T-cell (primary cell): ENCODE measurements around the gene FOXN4. TPM values are rescaled to one million over a fixed set of nuclear protein-coding genes. Genes with fewer than 3 reads are reported as not detected.
"Not testable (repeated sequence)": the region's sequence is repeated elsewhere in the genome, so short reads cannot be mapped to it uniquely, and the experiment has no call there.

Experiments used
- ATAC-seq, 4 experiments: fragments of 200-7000 bp in 3 of 4; fragments of 150-1000 bp in 1 of 4; cut with Tn5 transposase; replicated peaks in 1 of 4; 1 replicate in 3 of 4; 2 replicates in 1 of 4; pipeline ENCODE4 v1.10.0; 2021; ENCODE audit warnings: moderate library complexity in 3 of 4, mild to moderate bottlenecking in 2 of 4, moderate number of reproducible peaks in 1 of 4
- CTCF ChIA-PET, 2 donors: fragments of 300-600 bp; sonication (Branson Sonifier 250); formaldehyde crosslinking; loops; one replicate each; lab custom pipeline; 2022; ENCODE audit warnings: antibody characterized with exemption in 2 of 2; lab: Charles Lee
- POLR2A ChIA-PET, 2 donors: fragments of 300-600 bp; sonication (Branson Sonifier 250); formaldehyde crosslinking; loops; one replicate each; lab custom pipeline; 2022; ENCODE audit warnings: antibody characterized with exemption in 2 of 2; lab: Charles Lee
- DNase-seq, 35 experiments: peaks; one replicate each; pipeline versions ENCODE4 v3.0.0 to v3.0.0-alpha.2; 2013 to 2023
- H3K27ac ChIP-seq: one replicate; pipeline ENCODE4 v1.5.1; 2013; ENCODE audit warnings: low read length
- H3K27me3 ChIP-seq, 2 experiments: replicated peaks in 1 of 2; 1 replicate in 1 of 2; 2 replicates in 1 of 2; pipeline versions ENCODE4 v1.6.1 to v1.7.0; 2013; ENCODE audit warnings: low read length in 1 of 2, mixed read lengths in 1 of 2; ENCODE audit not compliant: control insufficient read depth in 2 of 2, insufficient read depth in 2 of 2; ENCODE audit errors: extremely low read depth in 1 of 2
- H3K36me3 ChIP-seq, 2 donors: 1 replicate in 1 of 2; 2 replicates in 1 of 2; pipeline versions ENCODE4 v1.6.1 to v1.7.0; 2013; ENCODE audit warnings: low read length in 1 of 2; ENCODE audit not compliant: control insufficient read depth in 2 of 2, insufficient read depth in 1 of 2; ENCODE audit errors: extremely low read depth in 1 of 2
- H3K4me1 ChIP-seq, 2 experiments: 1 replicate in 1 of 2; 2 replicates in 1 of 2; pipeline versions ENCODE4 v1.6.1 to v1.7.0; 2013; ENCODE audit warnings: low read length in 2 of 2, mixed read lengths in 1 of 2; ENCODE audit not compliant: insufficient read depth in 2 of 2, control insufficient read depth in 1 of 2; ENCODE audit errors: extremely low read depth in 1 of 2
- H3K4me3 ChIP-seq, 2 donors: 1 replicate in 1 of 2; 2 replicates in 1 of 2; pipeline versions ENCODE4 v1.5.1 to v1.7.0; 2013; ENCODE audit warnings: mild to moderate bottlenecking in 2 of 2, low read length in 1 of 2, moderate library complexity in 1 of 2; ENCODE audit not compliant: control insufficient read depth in 1 of 2; ENCODE audit errors: extremely low read depth in 1 of 2
- H3K9me3 ChIP-seq: 2 replicates; pipeline ENCODE4 v1.7.0; 2013
- H3K27ac Mint-ChIP-seq, 2 donors: one replicate each; pipeline ENCODE4 v1.8.0; 2020 to 2021; ENCODE audit warnings: mild to moderate bottlenecking in 2 of 2, mixed read lengths in 2 of 2
- H3K27me3 Mint-ChIP-seq, 2 donors: one replicate each; pipeline ENCODE4 v1.8.0; 2021 to 2022; ENCODE audit warnings: mixed read lengths in 2 of 2
- H3K36me3 Mint-ChIP-seq: one replicate; pipeline ENCODE4 v1.8.0; 2021; ENCODE audit warnings: mixed read lengths
- H3K4me1 Mint-ChIP-seq, 3 donors: one replicate each; pipeline ENCODE4 v1.8.0; 2020 to 2022; ENCODE audit warnings: mixed read lengths in 3 of 3, mild to moderate bottlenecking in 1 of 3
- H3K4me3 Mint-ChIP-seq, 3 donors: one replicate each; pipeline ENCODE4 v1.8.0; 2020 to 2022; ENCODE audit warnings: mild to moderate bottlenecking in 3 of 3, mixed read lengths in 3 of 3, moderate library complexity in 3 of 3
- H3K9me3 Mint-ChIP-seq, 3 donors: one replicate each; pipeline ENCODE4 v1.8.0; 2020 to 2022; ENCODE audit warnings: mixed read lengths in 3 of 3
- WGBS: methylation state at CpG from one replicate; pipeline ENCODE4 v1.1.5; 2013; ENCODE audit warnings: missing lambda C conversion rate; ENCODE audit not compliant: insufficient coverage; 5-methylcytosine and 5-hydroxymethylcytosine counted together
- total RNA-seq, 35 experiments: library from RNA in 6 of 35; stranded (reverse) in 6 of 35; fragments of 120-200 nt in 1 of 35; gene quantifications; one replicate each; pipeline versions ENCODE4 v1.2.1 to v1.2.4 and lab custom pipeline; 2013 to 2026

FOXN4 gene
- total RNA-seq, 5 donors from 2014 or later (not counting 1 experiment from before 2014, with no cell fraction given), result not detected

- ChIA-PET POLR2A (no interaction called here), CTCF (no interaction called here)
- H3K27me3 ChIP-seq, result peaks cover 0 to 5% of the 10 kb centered on the region in 2 experiments
- H3K27ac Mint-ChIP-seq, result no peak overlapping the region
- no peak overlapping the region for H3K27ac ChIP-seq
- H3K36me3 ChIP-seq, result no peaks in the 10 kb centered on the region
- no peaks in the 10 kb centered on the region for H3K4me1 Mint-ChIP-seq
- no peaks in the 10 kb centered on the region for H3K9me3 ChIP-seq
- no peaks in the 10 kb centered on the region for H3K36me3 Mint-ChIP-seq
- H3K4me3 Mint-ChIP-seq, result no peak overlapping the region
- WGBS, result 96% methylated on average over 7 of the region's 16 CpGs
- H3K9me3 Mint-ChIP-seq, result no peaks in the 10 kb centered on the region
- no peak overlapping the region for H3K4me3 ChIP-seq
- no peaks in the 10 kb centered on the region for H3K4me1 ChIP-seq
- no peak for ATAC-seq
- DNase-seq, result no peak
- peaks cover 11 to 18% of the 10 kb centered on the region in 2 donors for H3K27me3 Mint-ChIP-seq
Observed at GRCh38 chr12:109330282-109331230, 21.5 kb upstream of the FOXN4 start.

GRCh38 chr12:109329686-109330085 lies 20.6 kb upstream of the FOXN4 start:
- no peaks in the 10 kb centered on the region for H3K4me1 ChIP-seq
- DNase-seq (no peak), ATAC-seq (no peak)
- Mint-ChIP-seq H3K27ac (no peak overlapping the region), H3K27me3 (peaks cover 6 to 15% of the 10 kb centered on the region in 2 donors), H3K4me1 (no peaks in the 10 kb centered on the region), H3K36me3 (no peaks in the 10 kb centered on the region), H3K4me3 (no peak overlapping the region), H3K9me3 (no peaks in the 10 kb centered on the region)
- no peak overlapping the region for H3K4me3 ChIP-seq
- H3K9me3 ChIP-seq, result no peaks in the 10 kb centered on the region
- no peaks in the 10 kb centered on the region for H3K36me3 ChIP-seq
- WGBS, result 78% methylated on average over 4 of the region's 7 CpGs
- CTCF ChIA-PET, result no interaction called here
- peaks cover 0 to 5% of the 10 kb centered on the region in 2 experiments for H3K27me3 ChIP-seq
- no peak overlapping the region for H3K27ac ChIP-seq
- POLR2A ChIA-PET, result no interaction called here

GRCh38 chr12:109329003-109329402 lies 19.9 kb upstream of the FOXN4 start:
- ATAC-seq, result no peak
- POLR2A ChIA-PET, result no interaction called here
- CTCF ChIA-PET, result interaction anchor here in 1 of 2 donors (0.7 kb wide), 1 partner anchor 1769 kb away, joined by 3 read pairs; no protein-coding TSS in a partner anchor
- no peaks in the 10 kb centered on the region for H3K36me3 ChIP-seq
- no peak overlapping the region for H3K27ac ChIP-seq
- Mint-ChIP-seq H3K27me3 (peaks cover 4 to 15% of the 10 kb centered on the region in 2 donors), H3K4me3 (no peak overlapping the region), H3K27ac (no peak overlapping the region), H3K36me3 (no peaks in the 10 kb centered on the region), H3K9me3 (no peaks in the 10 kb centered on the region), H3K4me1 (no peaks in the 10 kb centered on the region)
- no peak for DNase-seq
- H3K9me3 ChIP-seq, result no peaks in the 10 kb centered on the region
- no peaks in the 10 kb centered on the region for H3K4me1 ChIP-seq
- H3K27me3 ChIP-seq, result peaks cover 0 to 3% of the 10 kb centered on the region in 2 experiments
- H3K4me3 ChIP-seq, result no peak overlapping the region
- WGBS, result 100% methylated on average over 1 of the region's 3 CpGs

- CTCF ChIA-PET, H3K4me1 ChIP-seq, H3K36me3 Mint-ChIP-seq, H3K27ac ChIP-seq, H3K4me3 Mint-ChIP-seq, H3K36me3 ChIP-seq, ATAC-seq, DNase-seq, POLR2A ChIA-PET, H3K4me3 ChIP-seq, H3K9me3 Mint-ChIP-seq, H3K27ac Mint-ChIP-seq, H3K9me3 ChIP-seq, H3K4me1 Mint-ChIP-seq: not testable (repeated sequence)
- H3K27me3 ChIP-seq, result peaks cover 0 to 13% of the 10 kb centered on the region in 2 experiments
- WGBS, result no CpG with 5 or more reads among the region's 8 CpGs
- peaks cover 24 to 26% of the 10 kb centered on the region in 2 donors for H3K27me3 Mint-ChIP-seq
Observed at GRCh38 chr12:109321294-109321693, 12.2 kb upstream of the FOXN4 start.

GRCh38 chr12:109310247-109311125 lies 1.4 kb upstream of the FOXN4 start:
- CTCF ChIA-PET, result no interaction called here
- POLR2A ChIA-PET, result no interaction called here
- DNase-seq (peak in 1 of 35 experiments; percentile 3), ATAC-seq (peak in 2 of 4 experiments; percentile 16 to 36)
- Histone ChIP-seq H3K9me3 (no peaks in the 10 kb centered on the region), H3K36me3 (no peaks in the 10 kb centered on the region), H3K4me1 (peaks cover 0 to 13% of the 10 kb centered on the region in 2 experiments), H3K4me3 (peak overlapping the region; percentile 24 to 44), H3K27me3 (peaks cover 31 to 57% of the 10 kb centered on the region in 2 experiments), H3K27ac (no peak overlapping the region)
- Mint-ChIP-seq H3K27me3 (peaks cover 54 to 66% of the 10 kb centered on the region in 2 donors), H3K27ac (no peak overlapping the region), H3K36me3 (no peaks in the 10 kb centered on the region), H3K9me3 (no peaks in the 10 kb centered on the region), H3K4me1 (peaks cover 8 to 15% (median 10%) of the 10 kb centered on the region in 3 donors), H3K4me3 (peak overlapping the region; percentile 68 to 91 (median 74))
- WGBS, result 3% methylated on average over 28 of the region's 33 CpGs
